ENCODE measurements around the gene C19orf47.

- no peak for TF ChIP-seq POLR2A (IDR thresholded peaks at IDR 0.05; ENCODE audit: low read depth, low read length)
- TF ChIP-seq CTCF (IDR thresholded peaks at IDR 0.05; ENCODE audit: extremely low read depth in 1 of 2, insufficient read depth in 1 of 2, low read depth in 1 of 2, low read length in 2 of 2) = no peak
- TF ChIP-seq JUN (IDR thresholded peaks at IDR 0.05; ENCODE audit: borderline replicate concordance, insufficient read depth, insufficient read length, low read depth) = no peak
- no peak for TF ChIP-seq MAX (IDR thresholded peaks at IDR 0.05; ENCODE audit: insufficient read depth, insufficient read length)
- TF ChIP-seq FOS (IDR thresholded peaks at IDR 0.05; ENCODE audit: borderline replicate concordance, insufficient read depth, low read length) = no peak
- TF ChIP-seq POLR2AphosphoS5 (IDR thresholded peaks at IDR 0.05; ENCODE audit: insufficient read depth, low read depth, low read length) = no peak
- no peak for TF ChIP-seq EZH2 (IDR thresholded peaks at IDR 0.05; ENCODE audit: borderline replicate concordance, low read depth, low read length, severe bottlenecking)
These were observed 46.0 kb upstream of the C19orf47 start for GRCh38 chr19:40393894-40394815.

All from endothelial cell of umbilical vein (primary cell).